Measurements from ENCODE around the gene SMARCA1. TPM values are rescaled to one million over a fixed set of nuclear protein-coding genes. Genes with fewer than 3 reads are reported as not detected.

The SMARCA1 gene
- total and polyA plus RNA-seq, 2 of the 4 experiments (the other 2 are of a cell fraction), result 31.0 to 32.8 TPM

GRCh38 chrX:129561453-129561852 is 38.2 kb upstream of the SMARCA1 start:
- H2AK9ac ChIP-seq (replicated peaks; ENCODE audit: low read depth, low read length, poor library complexity), result no peak overlapping the region
- dilution Hi-C loops (cut with HindIII; ENCODE audit: low sequenced_read_pairs, unreplicated experiment), result no loop called here

More at GRCh38 chrX:129561453-129561852, 38.2 kb upstream of the SMARCA1 start:
- no peak overlapping the region for H3K27ac ChIP-seq (ENCODE audit: insufficient read depth, low read length)
- no peak overlapping the region for H3K14ac ChIP-seq (replicated peaks; ENCODE audit: low read depth, low read length)
- no peak overlapping the region for H3K4me3 ChIP-seq (ENCODE audit: insufficient read depth, low read depth, low read length)
- peaks cover 13% of the 10 kb centered on the region for H3K36me3 ChIP-seq (ENCODE audit: control insufficient read depth, insufficient read depth, low read length)
- ATAC-seq (ENCODE audit: low read depth) (no peak), DNase-seq (no peak)
- H4K5ac ChIP-seq (ENCODE audit: low read depth, low read length), result no peak overlapping the region
- no peaks in the 10 kb centered on the region for H3K9me3 ChIP-seq (ENCODE audit: control insufficient read depth, insufficient read depth, low read length)
- H3K9ac ChIP-seq (ENCODE audit: low read depth, low read length), result no peak overlapping the region
- ChIA-PET CTCF (no interaction called here), POLR2A (ENCODE audit: unreplicated experiment) (interaction anchor here (0.6 kb wide), 1 partner anchor 21 kb away, joined by 3 read pairs; the partner anchor contains the start of gene OCRL)
- in situ Hi-C loops (cut with MboI; ENCODE audit: low sequenced_read_pairs) (no loop called here), intact Hi-C loops (cut with micrococcal nuclease) (no loop called here)
- no peaks in the 10 kb centered on the region for H3K9me1 ChIP-seq (ENCODE audit: insufficient read depth, low read length)
- no peak overlapping the region for H4K8ac ChIP-seq (ENCODE audit: low read depth in 2 of 2, low read length in 2 of 2)
- no peak overlapping the region for H2BK5ac ChIP-seq (ENCODE audit: low read depth, low read length, poor library complexity, severe bottlenecking)
- H3K4me1 ChIP-seq (ENCODE audit: control insufficient read depth, insufficient read depth, low read length), result no peaks in the 10 kb centered on the region
- no peak overlapping the region for H2AFZ ChIP-seq (replicated peaks; ENCODE audit: low read length, poor library complexity)
- H3K4me2 ChIP-seq (ENCODE audit: low read depth, low read length), result no peak overlapping the region
- no peak overlapping the region for H4K91ac ChIP-seq (ENCODE audit: insufficient read depth, low read depth, low read length)
- H2BK20ac ChIP-seq (ENCODE audit: low read depth, low read length), result no peak overlapping the region
- no peak overlapping the region for H3K56ac ChIP-seq (ENCODE audit: extremely low read depth, insufficient read depth, low read length)
- no peaks in the 10 kb centered on the region; the same call in 1 of the 2 replicates for H3K27me3 ChIP-seq (ENCODE audit: control insufficient read depth, insufficient read depth, low read length)
- TF ChIP-seq BHLHE40 (IDR thresholded peaks at IDR 0.05; ENCODE audit: low read depth, low read length), result no peak
- TF ChIP-seq RAD21 (IDR thresholded peaks at IDR 0.05; ENCODE audit: low read length), result no peak
- no peak for TF ChIP-seq CEBPB (IDR thresholded peaks at IDR 0.05; ENCODE audit: low read depth, low read length)
- no peak for TF ChIP-seq NFE2L2 (IDR thresholded peaks at IDR 0.05; ENCODE audit: low read depth, low read length)
- no peak overlapping the region for H3K23ac ChIP-seq (ENCODE audit: low read depth, low read length)
- H3K79me1 ChIP-seq (ENCODE audit: low read depth in 1 of 2, low read length in 2 of 2), result no peaks in the 10 kb centered on the region
- H3K4ac ChIP-seq (ENCODE audit: low read depth, low read length), result no peak overlapping the region
- H3K18ac ChIP-seq (ENCODE audit: low read depth, low read length), result no peak overlapping the region
- no peak overlapping the region for H2AK5ac ChIP-seq (ENCODE audit: low read depth, low read length)
- no peak overlapping the region for H2BK120ac ChIP-seq (ENCODE audit: low read depth, low read length)
- no peak overlapping the region for H2BK15ac ChIP-seq (ENCODE audit: low read depth, low read length)
- H4K20me1 ChIP-seq (ENCODE audit: insufficient read depth, low read length), result no peaks in the 10 kb centered on the region
- WGBS, 2 experiments (ENCODE audit: extremely low coverage in 2 of 2, insufficient read length in 1 of 2), result 60% methylated on average over 1 of the region's 3 CpGs; no CpG with 5 or more reads in 1 of the 2 experiments
- BruUV-seq (replicated peaks), result no TSS peak

Data from IMR-90 (cell line).